HEK293 (cell line): ENCODE results near the gene APBB2.
A peak's percentile ranks its signal among the peaks of the same experiment; 100 is the strongest.

Experiments
- EGR2 ChIP-seq: fragments of 450-650 bp; formaldehyde crosslinking; IDR thresholded peaks from 2 replicates; pipeline ENCODE4 v1.5.1; 2016; ENCODE audit warnings: low read depth, missing biosample characterization, missing genetic modification characterization
- GLIS1 ChIP-seq: fragments of 450-650 bp; formaldehyde crosslinking; IDR thresholded peaks from 2 replicates; pipeline ENCODE4 v1.5.1; 2016; ENCODE audit warnings: missing biosample characterization, missing genetic modification characterization
- PRDM10 ChIP-seq: fragments of 450-650 bp; formaldehyde crosslinking; IDR thresholded peaks from 2 replicates; pipeline ENCODE4 v1.5.1; 2016; ENCODE audit warnings: missing biosample characterization, missing genetic modification characterization
- SP2 ChIP-seq: fragments of 450-650 bp; formaldehyde crosslinking; IDR thresholded peaks from 2 replicates; pipeline ENCODE4 v1.5.1; 2016; ENCODE audit warnings: missing biosample characterization, missing genetic modification characterization
- ZBTB44 ChIP-seq: fragments of 450-650 bp; IDR thresholded peaks from 2 replicates; pipeline ENCODE4 v1.5.1; 2018; ENCODE audit warnings: missing biosample characterization, mild to moderate bottlenecking, missing genetic modification characterization
- ZFP69B ChIP-seq: fragments of 450-650 bp; formaldehyde crosslinking; IDR thresholded peaks from 2 replicates; pipeline ENCODE4 v1.5.1; 2016; ENCODE audit warnings: missing biosample characterization, missing genetic modification characterization
- ZNF155 ChIP-seq: fragments of 450-650 bp; formaldehyde crosslinking; IDR thresholded peaks from 2 replicates; pipeline ENCODE4 v1.5.1; 2016; ENCODE audit warnings: missing biosample characterization, missing genetic modification characterization
- ZNF169 ChIP-seq: fragments of 450-650 bp; formaldehyde crosslinking; IDR thresholded peaks from 2 replicates; pipeline ENCODE4 v1.5.1; 2016; ENCODE audit warnings: missing biosample characterization, missing genetic modification characterization
- ZNF175 ChIP-seq: fragments of 450-650 bp; formaldehyde crosslinking; IDR thresholded peaks from 2 replicates; pipeline ENCODE4 v1.5.1; 2016; ENCODE audit warnings: missing biosample characterization, missing genetic modification characterization
- ZNF335 ChIP-seq: fragments of 450-650 bp; formaldehyde crosslinking; conservative IDR thresholded peaks from 2 replicates; pipeline ENCODE4 v1.5.1; 2016; ENCODE audit warnings: missing biosample characterization, missing genetic modification characterization
- ZNF37A ChIP-seq: fragments of 450-650 bp; IDR thresholded peaks from 2 replicates; pipeline ENCODE4 v1.5.1; 2018; ENCODE audit warnings: missing biosample characterization, missing genetic modification characterization
- ZNF426 ChIP-seq: fragments of 450-650 bp; formaldehyde crosslinking; IDR thresholded peaks from 2 replicates; pipeline ENCODE4 v1.5.1; 2017; ENCODE audit warnings: missing biosample characterization, missing genetic modification characterization, mild to moderate bottlenecking, inconsistent platforms, moderate library complexity
- ZNF433 ChIP-seq: fragments of 450-650 bp; formaldehyde crosslinking; IDR thresholded peaks from 2 replicates; pipeline ENCODE4 v1.5.1; 2016; ENCODE audit warnings: missing biosample characterization, missing genetic modification characterization, low read depth
- ZNF600 ChIP-seq: fragments of 450-650 bp; formaldehyde crosslinking; IDR thresholded peaks from 2 replicates; pipeline ENCODE4 v1.5.1; 2016; ENCODE audit warnings: missing biosample characterization, missing genetic modification characterization
- ZNF670 ChIP-seq: fragments of 450-650 bp; formaldehyde crosslinking; IDR thresholded peaks from 2 replicates; pipeline ENCODE4 v1.5.1; 2016; ENCODE audit warnings: missing biosample characterization, missing genetic modification characterization, low read depth
- ZNF76 ChIP-seq: fragments of 450-650 bp; formaldehyde crosslinking; IDR thresholded peaks from 2 replicates; pipeline ENCODE4; 2016; ENCODE audit warnings: low read depth, missing biosample characterization, missing genetic modification characterization, borderline replicate concordance
- TF ChIP-seq, protein P1 (sequence below): fragments of 450-650 bp; formaldehyde crosslinking; IDR thresholded peaks from 2 replicates; pipeline ENCODE4 v1.5.1; 2017; ENCODE audit warnings: missing biosample characterization, missing genetic modification characterization
- TF ChIP-seq, protein P2 (sequence below): fragments of 450-650 bp; formaldehyde crosslinking; IDR thresholded peaks from 2 replicates; pipeline ENCODE4 v1.5.1; 2016; ENCODE audit warnings: missing biosample characterization, missing genetic modification characterization
- TF ChIP-seq, protein P3 (sequence below): fragments of 450-650 bp; formaldehyde crosslinking; IDR thresholded peaks from 2 replicates; pipeline ENCODE4 v1.5.1; 2017; ENCODE audit warnings: missing biosample characterization, missing genetic modification characterization
- TF ChIP-seq, protein P4 (sequence below): fragments of 450-650 bp; formaldehyde crosslinking; IDR thresholded peaks from 2 replicates; pipeline ENCODE4 v1.5.1; 2017; ENCODE audit warnings: missing biosample characterization, missing genetic modification characterization
- TF ChIP-seq, protein P5 (sequence below): fragments of 450-650 bp; formaldehyde crosslinking; IDR thresholded peaks from 2 replicates; pipeline ENCODE4 v1.5.1; 2016; ENCODE audit warnings: missing biosample characterization, missing genetic modification characterization

APBB2 gene

DNA sequence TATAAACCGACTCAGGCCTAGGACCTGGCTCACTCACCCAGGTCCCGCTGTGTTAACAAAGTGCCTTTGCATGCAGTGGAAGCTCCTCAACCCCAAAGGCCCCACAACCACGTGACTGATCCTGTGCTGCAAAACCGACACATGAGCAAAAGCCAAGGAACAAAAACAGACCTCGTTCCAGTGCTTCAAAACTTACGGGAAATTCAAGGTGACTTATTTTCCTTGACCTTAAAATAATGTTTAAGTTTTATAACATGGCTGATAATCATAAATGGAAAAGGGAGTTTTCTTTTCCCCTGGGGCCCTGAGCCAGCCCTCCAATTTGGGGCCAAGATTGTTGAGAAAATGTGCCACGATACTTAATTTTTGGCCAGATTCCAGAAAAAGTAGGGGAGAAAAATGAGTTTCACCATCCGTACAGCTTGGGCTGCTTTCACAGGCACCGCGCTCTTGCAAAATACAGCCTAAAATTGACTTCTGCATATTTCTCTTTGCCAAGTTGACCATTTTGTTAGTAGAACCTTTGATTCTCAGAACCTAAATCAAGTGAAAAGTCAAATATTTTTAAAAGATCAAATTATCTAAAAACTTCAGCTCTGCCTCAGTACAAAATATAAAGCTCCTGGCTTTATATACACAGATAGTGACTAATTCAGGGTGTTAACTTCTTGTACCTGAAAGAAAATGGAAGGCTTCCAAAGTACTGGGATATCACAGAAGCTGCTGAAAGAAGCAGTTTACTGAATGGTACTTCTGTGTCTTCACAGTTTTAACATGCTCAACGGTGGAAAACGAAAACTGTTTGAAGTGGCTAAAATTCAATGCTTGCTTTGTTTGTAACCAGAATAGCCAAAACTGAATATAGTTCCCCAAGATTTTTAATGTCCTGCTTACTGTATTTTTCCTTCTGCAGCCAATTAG, 93.8 kb downstream of the APBB2 start (continued):
- TF ChIP-seq ZNF37A (no peak), ZFP69B (0 out of 2 replicates have a peak, but pooled peaks have one; percentile 37), ZNF670 (tag by site-specific recombination) (no peak), ZNF335 (tag by site-specific recombination) (peak; percentile 87), ZNF169 (tag by site-specific recombination) (no peak), GLIS1 (tag by site-specific recombination) (no peak), ZNF600 (tag by site-specific recombination) (peak; percentile 22; the same call in 1 of the 2 replicates), EGR2 (tag by site-specific recombination) (no peak), ZNF433 (tag by site-specific recombination) (no peak), ZNF426 (tag by site-specific recombination) (no peak), ZNF76 (tag by site-specific recombination) (no peak), ZNF175 (tag by site-specific recombination) (no peak), ZNF155 (tag by site-specific recombination) (no peak), ZBTB44 (tag by site-specific recombination) (peak; percentile 80), PRDM10 (tag by site-specific recombination) (peak; percentile 37; the same call in 1 of the 2 replicates), SP2 (tag by site-specific recombination) (no peak)
- TF ChIP-seq, protein P1, sequence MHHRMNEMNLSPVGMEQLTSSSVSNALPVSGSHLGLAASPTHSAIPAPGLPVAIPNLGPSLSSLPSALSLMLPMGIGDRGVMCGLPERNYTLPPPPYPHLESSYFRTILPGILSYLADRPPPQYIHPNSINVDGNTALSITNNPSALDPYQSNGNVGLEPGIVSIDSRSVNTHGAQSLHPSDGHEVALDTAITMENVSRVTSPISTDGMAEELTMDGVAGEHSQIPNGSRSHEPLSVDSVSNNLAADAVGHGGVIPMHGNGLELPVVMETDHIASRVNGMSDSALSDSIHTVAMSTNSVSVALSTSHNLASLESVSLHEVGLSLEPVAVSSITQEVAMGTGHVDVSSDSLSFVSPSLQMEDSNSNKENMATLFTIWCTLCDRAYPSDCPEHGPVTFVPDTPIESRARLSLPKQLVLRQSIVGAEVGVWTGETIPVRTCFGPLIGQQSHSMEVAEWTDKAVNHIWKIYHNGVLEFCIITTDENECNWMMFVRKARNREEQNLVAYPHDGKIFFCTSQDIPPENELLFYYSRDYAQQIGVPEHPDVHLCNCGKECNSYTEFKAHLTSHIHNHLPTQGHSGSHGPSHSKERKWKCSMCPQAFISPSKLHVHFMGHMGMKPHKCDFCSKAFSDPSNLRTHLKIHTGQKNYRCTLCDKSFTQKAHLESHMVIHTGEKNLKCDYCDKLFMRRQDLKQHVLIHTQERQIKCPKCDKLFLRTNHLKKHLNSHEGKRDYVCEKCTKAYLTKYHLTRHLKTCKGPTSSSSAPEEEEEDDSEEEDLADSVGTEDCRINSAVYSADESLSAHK (tag by site-specific recombination), result peak; percentile 72
- TF ChIP-seq, protein P2, sequence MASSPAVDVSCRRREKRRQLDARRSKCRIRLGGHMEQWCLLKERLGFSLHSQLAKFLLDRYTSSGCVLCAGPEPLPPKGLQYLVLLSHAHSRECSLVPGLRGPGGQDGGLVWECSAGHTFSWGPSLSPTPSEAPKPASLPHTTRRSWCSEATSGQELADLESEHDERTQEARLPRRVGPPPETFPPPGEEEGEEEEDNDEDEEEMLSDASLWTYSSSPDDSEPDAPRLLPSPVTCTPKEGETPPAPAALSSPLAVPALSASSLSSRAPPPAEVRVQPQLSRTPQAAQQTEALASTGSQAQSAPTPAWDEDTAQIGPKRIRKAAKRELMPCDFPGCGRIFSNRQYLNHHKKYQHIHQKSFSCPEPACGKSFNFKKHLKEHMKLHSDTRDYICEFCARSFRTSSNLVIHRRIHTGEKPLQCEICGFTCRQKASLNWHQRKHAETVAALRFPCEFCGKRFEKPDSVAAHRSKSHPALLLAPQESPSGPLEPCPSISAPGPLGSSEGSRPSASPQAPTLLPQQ (tag by site-specific recombination), result peak; percentile 86
- TF ChIP-seq, protein P3, sequence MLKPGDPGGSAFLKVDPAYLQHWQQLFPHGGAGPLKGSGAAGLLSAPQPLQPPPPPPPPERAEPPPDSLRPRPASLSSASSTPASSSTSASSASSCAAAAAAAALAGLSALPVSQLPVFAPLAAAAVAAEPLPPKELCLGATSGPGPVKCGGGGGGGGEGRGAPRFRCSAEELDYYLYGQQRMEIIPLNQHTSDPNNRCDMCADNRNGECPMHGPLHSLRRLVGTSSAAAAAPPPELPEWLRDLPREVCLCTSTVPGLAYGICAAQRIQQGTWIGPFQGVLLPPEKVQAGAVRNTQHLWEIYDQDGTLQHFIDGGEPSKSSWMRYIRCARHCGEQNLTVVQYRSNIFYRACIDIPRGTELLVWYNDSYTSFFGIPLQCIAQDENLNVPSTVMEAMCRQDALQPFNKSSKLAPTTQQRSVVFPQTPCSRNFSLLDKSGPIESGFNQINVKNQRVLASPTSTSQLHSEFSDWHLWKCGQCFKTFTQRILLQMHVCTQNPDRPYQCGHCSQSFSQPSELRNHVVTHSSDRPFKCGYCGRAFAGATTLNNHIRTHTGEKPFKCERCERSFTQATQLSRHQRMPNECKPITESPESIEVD (tag by site-specific recombination), result peak; percentile 64
- TF ChIP-seq, protein P4, sequence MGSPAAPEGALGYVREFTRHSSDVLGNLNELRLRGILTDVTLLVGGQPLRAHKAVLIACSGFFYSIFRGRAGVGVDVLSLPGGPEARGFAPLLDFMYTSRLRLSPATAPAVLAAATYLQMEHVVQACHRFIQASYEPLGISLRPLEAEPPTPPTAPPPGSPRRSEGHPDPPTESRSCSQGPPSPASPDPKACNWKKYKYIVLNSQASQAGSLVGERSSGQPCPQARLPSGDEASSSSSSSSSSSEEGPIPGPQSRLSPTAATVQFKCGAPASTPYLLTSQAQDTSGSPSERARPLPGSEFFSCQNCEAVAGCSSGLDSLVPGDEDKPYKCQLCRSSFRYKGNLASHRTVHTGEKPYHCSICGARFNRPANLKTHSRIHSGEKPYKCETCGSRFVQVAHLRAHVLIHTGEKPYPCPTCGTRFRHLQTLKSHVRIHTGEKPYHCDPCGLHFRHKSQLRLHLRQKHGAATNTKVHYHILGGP (tag by site-specific recombination), result no peak
- TF ChIP-seq, protein P5, sequence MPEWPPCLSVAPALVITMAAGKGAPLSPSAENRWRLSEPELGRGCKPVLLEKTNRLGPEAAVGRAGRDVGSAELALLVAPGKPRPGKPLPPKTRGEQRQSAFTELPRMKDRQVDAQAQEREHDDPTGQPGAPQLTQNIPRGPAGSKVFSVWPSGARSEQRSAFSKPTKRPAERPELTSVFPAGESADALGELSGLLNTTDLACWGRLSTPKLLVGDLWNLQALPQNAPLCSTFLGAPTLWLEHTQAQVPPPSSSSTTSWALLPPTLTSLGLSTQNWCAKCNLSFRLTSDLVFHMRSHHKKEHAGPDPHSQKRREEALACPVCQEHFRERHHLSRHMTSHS (tag by site-specific recombination), result no peak
